ENCODE data around the gene PEPD.

DNA sequence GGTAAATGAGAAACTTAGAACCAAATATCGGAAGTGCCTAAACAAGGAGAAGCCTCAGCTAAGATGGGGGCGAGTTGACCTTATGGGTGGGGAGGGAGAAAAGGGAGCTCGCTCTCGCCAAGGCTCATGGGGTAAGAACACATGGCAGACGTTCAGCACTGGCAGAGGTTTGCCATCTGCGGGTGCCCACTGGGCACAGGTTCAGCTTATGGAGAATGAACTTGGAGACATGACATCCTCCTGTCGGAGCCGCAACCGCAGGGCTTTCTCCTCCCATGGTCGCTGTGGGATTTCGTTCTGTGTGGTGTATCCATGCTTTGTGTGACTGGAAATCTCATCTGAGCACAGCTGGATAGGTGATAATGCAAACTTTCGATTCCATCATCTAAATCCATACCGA lies 36.1 kb upstream of the PEPD start:
- TF ChIP-seq GATA2 (IDR thresholded peaks at IDR 0.05; ENCODE audit: low read depth, low read length), result no peak
- no peak for TF ChIP-seq GATA3 (IDR thresholded peaks at IDR 0.05; ENCODE audit: low read depth, low read length)

Measured in SH-SY5Y (cell line).